SK-N-SH treated with all-trans-retinoic acid at 6 μM for 48 hours (cell line): ENCODE data around the gene MMAB.

Source experiments
- ATAC-seq: fragments of 200-7000 bp; cut with Tn5 transposase; 3 replicates; pipeline ENCODE4 v1.9.1; 2020; ENCODE audit warnings: mild to moderate bottlenecking, moderate library complexity
- ARNTL ChIP-seq: fragments of 450-650 bp; formaldehyde crosslinking; IDR thresholded peaks from 2 replicates; pipeline ENCODE4 v1.5.0; 2020; ENCODE audit warnings: low read depth, mild to moderate bottlenecking, moderate library complexity, borderline replicate concordance
- BACH2 ChIP-seq: fragments of 250-450 bp; sonication (Bioruptor Pico); IDR thresholded peaks from 2 replicates; pipeline ENCODE4 v1.9.0; 2021; ENCODE audit warnings: mild to moderate bottlenecking, borderline replicate concordance
- CSDC2 ChIP-seq: fragments of 250-450 bp; sonication (Bioruptor Pico); IDR thresholded peaks from 2 replicates; pipeline ENCODE4 v1.5.0; 2020; ENCODE audit warnings: mild to moderate bottlenecking, moderate library complexity
- ESRRG ChIP-seq: fragments of 250-450 bp; sonication (Bioruptor Pico); IDR thresholded peaks from 2 replicates; pipeline ENCODE4 v1.6.1; 2021; ENCODE audit warnings: mild to moderate bottlenecking
- GLIS3 ChIP-seq: fragments of 250-450 bp; sonication (Bioruptor Pico); IDR thresholded peaks from 2 replicates; pipeline ENCODE4 v1.5.0; 2020; ENCODE audit warnings: mild to moderate bottlenecking, moderate library complexity
- ISL1 ChIP-seq: fragments of 250-450 bp; sonication (Bioruptor Pico); IDR thresholded peaks from 2 replicates; pipeline ENCODE4 v2.1.2; 2022; ENCODE audit warnings: mild to moderate bottlenecking, moderate library complexity
- OSR1 ChIP-seq: fragments of 250-450 bp; sonication (Bioruptor Pico); IDR thresholded peaks from 2 replicates; pipeline ENCODE4 v1.8.0; 2022; ENCODE audit warnings: moderate library complexity, mild to moderate bottlenecking, inconsistent platforms
- PPARA ChIP-seq: fragments of 250-450 bp; sonication (Bioruptor Pico); IDR thresholded peaks from 2 replicates; pipeline ENCODE4 v1.5.0; 2020; ENCODE audit warnings: mild to moderate bottlenecking, borderline replicate concordance
- RARB ChIP-seq: fragments of 250-450 bp; sonication (Bioruptor Pico); IDR thresholded peaks from 2 replicates; pipeline ENCODE4 v1.8.0; 2021; ENCODE audit warnings: mild to moderate bottlenecking, moderate library complexity
- TCF4 ChIP-seq: fragments of 250-450 bp; sonication (Bioruptor Pico); IDR thresholded peaks from 2 replicates; pipeline ENCODE4 v1.8.0; 2021; ENCODE audit warnings: mild to moderate bottlenecking, moderate library complexity, borderline replicate concordance
- TOX ChIP-seq: fragments of 250-450 bp; sonication (Bioruptor Pico); IDR thresholded peaks from 2 replicates; pipeline ENCODE4 v1.8.0; 2021; ENCODE audit warnings: mild to moderate bottlenecking, moderate library complexity, borderline replicate concordance
- ZC3H10 ChIP-seq: fragments of 250-450 bp; sonication (Bioruptor Pico); IDR thresholded peaks from 2 replicates; pipeline ENCODE4 v1.5.1; 2021; ENCODE audit warnings: mild to moderate bottlenecking, moderate library complexity
- ZFP3 ChIP-seq: fragments of 250-450 bp; sonication (Bioruptor Pico); IDR thresholded peaks from 2 replicates; pipeline ENCODE4 v1.5.0; 2020; ENCODE audit warnings: mild to moderate bottlenecking, moderate library complexity
- ZFP30 ChIP-seq: fragments of 450-650 bp; formaldehyde crosslinking; IDR thresholded peaks from 2 replicates; pipeline ENCODE4 v1.5.0; 2022; ENCODE audit warnings: mild to moderate bottlenecking, moderate library complexity
- ZNF565 ChIP-seq: fragments of 450-650 bp; formaldehyde crosslinking; conservative IDR thresholded peaks from 2 replicates; pipeline ENCODE4 v1.5.0; 2020; ENCODE audit warnings: low read depth, mild to moderate bottlenecking, moderate library complexity
- ZNF70 ChIP-seq: fragments of 450-650 bp; formaldehyde crosslinking; IDR thresholded peaks from 2 replicates; pipeline ENCODE4 v1.5.0; 2020; ENCODE audit warnings: mild to moderate bottlenecking, moderate library complexity
- TF ChIP-seq, protein P1 (sequence below): fragments of 250-450 bp; sonication (Bioruptor Pico); IDR thresholded peaks from 2 replicates; pipeline ENCODE4 v1.8.0; 2021; ENCODE audit warnings: low read depth, mild to moderate bottlenecking, moderate library complexity, borderline replicate concordance
- TF ChIP-seq, protein P2 (sequence below): fragments of 250-450 bp; sonication (Bioruptor Pico); IDR thresholded peaks from 2 replicates; pipeline ENCODE4 v1.5.1; 2021; ENCODE audit warnings: mild to moderate bottlenecking, moderate library complexity
- TF ChIP-seq, protein P3 (sequence below): fragments of 250-450 bp; sonication (Bioruptor Pico); IDR thresholded peaks from 2 replicates; pipeline ENCODE4 v1.5.1; 2020; ENCODE audit warnings: low read depth, mild to moderate bottlenecking, moderate library complexity
- TF ChIP-seq, protein P4 (sequence below): fragments of 250-450 bp; sonication (Bioruptor Pico); IDR thresholded peaks from 2 replicates; pipeline ENCODE4 v1.5.0; 2020; ENCODE audit warnings: mild to moderate bottlenecking, moderate library complexity
- TF ChIP-seq, protein P5 (sequence below): fragments of 250-450 bp; sonication (Bioruptor Pico); IDR thresholded peaks from 2 replicates; pipeline ENCODE4 v1.8.0; 2020; ENCODE audit warnings: mild to moderate bottlenecking, moderate library complexity, borderline replicate concordance

Gene MMAB

DNA sequence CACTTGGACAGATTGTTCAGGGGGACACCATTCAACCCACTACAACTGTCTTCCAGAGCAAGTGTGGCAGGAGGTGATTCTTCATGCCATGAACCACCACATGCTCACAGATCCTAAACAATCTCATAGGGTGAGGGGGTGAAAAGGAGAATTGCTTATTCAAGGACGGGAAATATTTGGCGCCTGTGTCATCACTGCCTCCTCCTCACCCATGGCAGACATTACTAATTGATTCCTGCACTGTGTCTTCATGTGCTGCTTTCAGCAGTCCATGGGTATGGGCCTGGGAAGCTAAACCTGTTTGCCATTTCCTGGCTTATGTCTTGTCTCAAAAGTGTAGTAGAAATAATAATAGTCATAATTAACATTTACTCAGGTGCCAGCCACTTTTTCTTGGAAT lies 31.3 kb downstream of the MMAB start:
- no peak for TF ChIP-seq ZNF565 (CRISPR knock-in tag)
- TF ChIP-seq, protein P1, sequence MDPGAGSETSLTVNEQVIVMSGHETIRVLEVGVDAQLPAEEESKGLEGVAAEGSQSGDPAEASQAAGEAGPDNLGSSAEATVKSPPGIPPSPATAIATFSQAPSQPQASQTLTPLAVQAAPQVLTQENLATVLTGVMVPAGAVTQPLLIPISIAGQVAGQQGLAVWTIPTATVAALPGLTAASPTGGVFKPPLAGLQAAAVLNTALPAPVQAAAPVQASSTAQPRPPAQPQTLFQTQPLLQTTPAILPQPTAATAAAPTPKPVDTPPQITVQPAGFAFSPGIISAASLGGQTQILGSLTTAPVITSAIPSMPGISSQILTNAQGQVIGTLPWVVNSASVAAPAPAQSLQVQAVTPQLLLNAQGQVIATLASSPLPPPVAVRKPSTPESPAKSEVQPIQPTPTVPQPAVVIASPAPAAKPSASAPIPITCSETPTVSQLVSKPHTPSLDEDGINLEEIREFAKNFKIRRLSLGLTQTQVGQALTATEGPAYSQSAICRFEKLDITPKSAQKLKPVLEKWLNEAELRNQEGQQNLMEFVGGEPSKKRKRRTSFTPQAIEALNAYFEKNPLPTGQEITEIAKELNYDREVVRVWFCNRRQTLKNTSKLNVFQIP (CRISPR knock-in tag), result no peak
- TF ChIP-seq BACH2, result no peak
- TF ChIP-seq, protein P2, sequence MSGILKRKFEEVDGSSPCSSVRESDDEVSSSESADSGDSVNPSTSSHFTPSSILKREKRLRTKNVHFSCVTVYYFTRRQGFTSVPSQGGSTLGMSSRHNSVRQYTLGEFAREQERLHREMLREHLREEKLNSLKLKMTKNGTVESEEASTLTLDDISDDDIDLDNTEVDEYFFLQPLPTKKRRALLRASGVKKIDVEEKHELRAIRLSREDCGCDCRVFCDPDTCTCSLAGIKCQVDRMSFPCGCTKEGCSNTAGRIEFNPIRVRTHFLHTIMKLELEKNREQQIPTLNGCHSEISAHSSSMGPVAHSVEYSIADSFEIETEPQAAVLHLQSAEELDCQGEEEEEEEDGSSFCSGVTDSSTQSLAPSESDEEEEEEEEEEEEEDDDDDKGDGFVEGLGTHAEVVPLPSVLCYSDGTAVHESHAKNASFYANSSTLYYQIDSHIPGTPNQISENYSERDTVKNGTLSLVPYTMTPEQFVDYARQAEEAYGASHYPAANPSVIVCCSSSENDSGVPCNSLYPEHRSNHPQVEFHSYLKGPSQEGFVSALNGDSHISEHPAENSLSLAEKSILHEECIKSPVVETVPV (CRISPR knock-in tag), result no peak
- TF ChIP-seq ZC3H10 (CRISPR knock-in tag), result no peak
- TF ChIP-seq ZFP30 (CRISPR knock-in tag), result no peak
- TF ChIP-seq, protein P3, sequence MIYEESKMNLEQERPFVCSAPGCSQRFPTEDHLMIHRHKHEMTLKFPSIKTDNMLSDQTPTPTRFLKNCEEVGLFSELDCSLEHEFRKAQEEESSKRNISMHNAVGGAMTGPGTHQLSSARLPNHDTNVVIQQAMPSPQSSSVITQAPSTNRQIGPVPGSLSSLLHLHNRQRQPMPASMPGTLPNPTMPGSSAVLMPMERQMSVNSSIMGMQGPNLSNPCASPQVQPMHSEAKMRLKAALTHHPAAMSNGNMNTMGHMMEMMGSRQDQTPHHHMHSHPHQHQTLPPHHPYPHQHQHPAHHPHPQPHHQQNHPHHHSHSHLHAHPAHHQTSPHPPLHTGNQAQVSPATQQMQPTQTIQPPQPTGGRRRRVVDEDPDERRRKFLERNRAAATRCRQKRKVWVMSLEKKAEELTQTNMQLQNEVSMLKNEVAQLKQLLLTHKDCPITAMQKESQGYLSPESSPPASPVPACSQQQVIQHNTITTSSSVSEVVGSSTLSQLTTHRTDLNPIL, result no peak
- TF ChIP-seq, protein P4, sequence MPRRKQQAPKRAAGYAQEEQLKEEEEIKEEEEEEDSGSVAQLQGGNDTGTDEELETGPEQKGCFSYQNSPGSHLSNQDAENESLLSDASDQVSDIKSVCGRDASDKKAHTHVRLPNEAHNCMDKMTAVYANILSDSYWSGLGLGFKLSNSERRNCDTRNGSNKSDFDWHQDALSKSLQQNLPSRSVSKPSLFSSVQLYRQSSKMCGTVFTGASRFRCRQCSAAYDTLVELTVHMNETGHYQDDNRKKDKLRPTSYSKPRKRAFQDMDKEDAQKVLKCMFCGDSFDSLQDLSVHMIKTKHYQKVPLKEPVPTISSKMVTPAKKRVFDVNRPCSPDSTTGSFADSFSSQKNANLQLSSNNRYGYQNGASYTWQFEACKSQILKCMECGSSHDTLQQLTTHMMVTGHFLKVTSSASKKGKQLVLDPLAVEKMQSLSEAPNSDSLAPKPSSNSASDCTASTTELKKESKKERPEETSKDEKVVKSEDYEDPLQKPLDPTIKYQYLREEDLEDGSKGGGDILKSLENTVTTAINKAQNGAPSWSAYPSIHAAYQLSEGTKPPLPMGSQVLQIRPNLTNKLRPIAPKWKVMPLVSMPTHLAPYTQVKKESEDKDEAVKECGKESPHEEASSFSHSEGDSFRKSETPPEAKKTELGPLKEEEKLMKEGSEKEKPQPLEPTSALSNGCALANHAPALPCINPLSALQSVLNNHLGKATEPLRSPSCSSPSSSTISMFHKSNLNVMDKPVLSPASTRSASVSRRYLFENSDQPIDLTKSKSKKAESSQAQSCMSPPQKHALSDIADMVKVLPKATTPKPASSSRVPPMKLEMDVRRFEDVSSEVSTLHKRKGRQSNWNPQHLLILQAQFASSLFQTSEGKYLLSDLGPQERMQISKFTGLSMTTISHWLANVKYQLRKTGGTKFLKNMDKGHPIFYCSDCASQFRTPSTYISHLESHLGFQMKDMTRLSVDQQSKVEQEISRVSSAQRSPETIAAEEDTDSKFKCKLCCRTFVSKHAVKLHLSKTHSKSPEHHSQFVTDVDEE (CRISPR knock-in tag), result no peak
- TF ChIP-seq GLIS3 (CRISPR knock-in tag), result no peak
- no peak for TF ChIP-seq ARNTL (CRISPR knock-in tag)
- TF ChIP-seq OSR1, result no peak
- TF ChIP-seq TCF4, result no peak
- TF ChIP-seq ISL1 (CRISPR knock-in tag), result no peak
- TF ChIP-seq, protein P5, sequence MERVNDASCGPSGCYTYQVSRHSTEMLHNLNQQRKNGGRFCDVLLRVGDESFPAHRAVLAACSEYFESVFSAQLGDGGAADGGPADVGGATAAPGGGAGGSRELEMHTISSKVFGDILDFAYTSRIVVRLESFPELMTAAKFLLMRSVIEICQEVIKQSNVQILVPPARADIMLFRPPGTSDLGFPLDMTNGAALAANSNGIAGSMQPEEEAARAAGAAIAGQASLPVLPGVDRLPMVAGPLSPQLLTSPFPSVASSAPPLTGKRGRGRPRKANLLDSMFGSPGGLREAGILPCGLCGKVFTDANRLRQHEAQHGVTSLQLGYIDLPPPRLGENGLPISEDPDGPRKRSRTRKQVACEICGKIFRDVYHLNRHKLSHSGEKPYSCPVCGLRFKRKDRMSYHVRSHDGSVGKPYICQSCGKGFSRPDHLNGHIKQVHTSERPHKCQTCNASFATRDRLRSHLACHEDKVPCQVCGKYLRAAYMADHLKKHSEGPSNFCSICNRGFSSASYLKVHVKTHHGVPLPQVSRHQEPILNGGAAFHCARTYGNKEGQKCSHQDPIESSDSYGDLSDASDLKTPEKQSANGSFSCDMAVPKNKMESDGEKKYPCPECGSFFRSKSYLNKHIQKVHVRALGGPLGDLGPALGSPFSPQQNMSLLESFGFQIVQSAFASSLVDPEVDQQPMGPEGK, result no peak
- no peak for TF ChIP-seq ESRRG (CRISPR knock-in tag)
- no peak for TF ChIP-seq TOX (CRISPR knock-in tag)
- no peak for TF ChIP-seq ZNF70 (CRISPR knock-in tag)
- no peak for TF ChIP-seq ZFP3 (CRISPR knock-in tag)
- ATAC-seq, result no peak

DNA sequence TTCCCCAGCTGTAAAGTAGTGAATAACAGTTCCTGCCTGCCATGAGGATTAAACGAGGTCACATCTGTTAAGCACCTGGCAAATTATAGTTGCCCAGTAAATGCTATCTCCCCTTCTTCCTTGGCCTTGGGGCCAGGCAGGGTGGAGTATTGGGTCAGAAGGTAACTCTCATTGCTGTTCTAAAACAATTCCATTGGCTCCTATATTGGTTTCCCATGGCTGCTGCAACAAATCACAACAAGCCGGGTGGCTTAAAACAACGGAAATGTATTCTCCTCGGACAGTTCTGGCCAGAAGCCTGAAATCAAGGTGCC lies 31.9 kb downstream of the MMAB start:
- ATAC-seq, result peak; percentile 15; the same call in 1 of the 3 replicates
- TF ChIP-seq PPARA (CRISPR knock-in tag) (no peak), TCF4 (peak; percentile 69; the same call in 1 of the 2 replicates), ARNTL (CRISPR knock-in tag) (no peak)

DNA sequence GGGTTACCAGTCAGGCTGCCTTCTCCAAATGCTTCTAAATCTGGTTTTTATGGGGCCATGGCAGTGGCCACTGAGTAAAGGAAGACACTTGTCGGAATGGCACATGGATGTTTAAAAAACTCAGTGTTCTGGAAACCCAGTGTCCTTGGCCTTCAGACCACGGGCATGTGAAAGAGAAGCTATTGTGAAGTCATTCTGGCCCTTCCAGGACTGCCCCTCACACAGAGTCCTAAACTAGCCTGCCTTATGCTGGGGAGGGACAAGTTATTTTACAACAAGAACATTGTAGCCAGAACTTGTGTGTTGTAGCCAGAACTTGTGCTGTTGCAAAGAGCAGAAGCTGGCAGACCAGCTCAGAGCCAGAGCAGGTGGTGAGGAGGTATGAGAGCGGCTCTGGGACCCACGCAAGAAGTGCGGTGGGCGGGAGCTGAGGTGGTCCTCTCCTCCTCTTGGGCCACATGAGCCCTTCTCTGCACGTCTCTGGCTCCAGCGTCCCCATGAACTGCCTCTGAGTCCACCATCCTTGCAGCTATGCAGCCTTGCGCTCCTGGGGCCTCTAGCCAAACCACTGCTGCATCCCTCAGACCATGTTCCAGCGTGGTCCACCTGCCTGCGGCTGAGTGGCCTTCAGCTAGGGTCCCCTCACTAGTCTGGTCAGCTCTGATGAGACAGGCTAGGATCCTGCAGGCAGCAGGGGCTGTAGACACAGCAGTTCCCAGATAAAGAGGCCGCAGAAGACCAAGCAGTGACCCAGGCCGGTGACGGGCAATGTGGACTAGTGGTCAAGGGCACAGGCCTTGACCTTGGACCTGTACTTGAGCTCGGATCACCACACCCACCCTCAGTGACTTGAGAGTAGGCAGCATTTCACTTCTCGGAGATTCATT lies 32.5 kb downstream of the MMAB start:
- ATAC-seq, result no peak; the same call in 2 of the 3 replicates
- TF ChIP-seq ESRRG (CRISPR knock-in tag) (no peak), ZC3H10 (CRISPR knock-in tag) (no peak), RARB (CRISPR knock-in tag) (no peak), CSDC2 (CRISPR knock-in tag) (no peak), TCF4 (no peak), ZNF565 (CRISPR knock-in tag) (no peak)
- TF ChIP-seq, all 23 proteins: peak for 0
